HepG2 (cell line): ENCODE results near the gene BHLHE41. TPM values are rescaled to one million over a fixed set of nuclear protein-coding genes. Genes with fewer than 3 reads are reported as not detected.

Experiments used
- ATAC-seq: fragments of 200-7000 bp; cut with Tn5 transposase; 3 replicates; pipeline ENCODE4 v1.9.1; 2020; ENCODE audit warnings: mild to moderate bottlenecking, moderate library complexity
- BruUV-seq: library from RNA; stranded (reverse); fragments of 400-500 nt; replicated peaks from 2 replicates; lab custom pipeline; 2021; lab: Mats Ljungman, UMichigan
- CTCF ChIA-PET: fragments of 300-600 bp; formaldehyde crosslinking; extraction: SDS; loops from one replicate; lab custom pipeline; 2021; ENCODE audit warnings: low total read pairs, inconsistent platforms, low intra/inter-chr PET ratio; lab: Yijun Ruan, JAX
- POLR2A ChIA-PET: fragments of 350-600 bp; sonication (Branson Sonifier 250); formaldehyde crosslinking; loops from one replicate; lab custom pipeline; 2020; ENCODE audit warnings: antibody characterized with exemption, inconsistent platforms; lab: Yijun Ruan, JAX
- DNase-seq: peaks from one replicate; pipeline ENCODE4 v3.0.0-alpha.2; 2015; ENCODE audit warnings: low spot score
- FAIRE-seq: peaks from 3 replicates; lab custom pipeline; 2011; peaks lifted over from hg19 to GRCh38; lab: Jason Lieb, UNC
- H2AFZ ChIP-seq: one replicate; pipeline ENCODE4 v1.6.1; 2011; ENCODE audit warnings: low read length, inconsistent platforms
- H3K27ac ChIP-seq: fragments of 300-600 bp; 3 replicates; pipeline ENCODE4 v1.8.0; 2011; ENCODE audit warnings: mixed run types, mild to moderate bottlenecking, mixed read lengths, low read length, inconsistent platforms; ENCODE audit not compliant: insufficient read depth; ENCODE audit errors: extremely low read length
- H3K27me3 ChIP-seq, 2 experiments: fragments of 200-600 bp in 1 of 2; 2 replicates in 1 of 2; 3 replicates in 1 of 2; pipeline versions ENCODE4 v1.6.0 to v1.8.0; 2011; ENCODE audit warnings: low read length in 2 of 2, mild to moderate bottlenecking in 2 of 2, moderate library complexity in 2 of 2, inconsistent platforms in 1 of 2; ENCODE audit not compliant: insufficient read depth in 2 of 2, control insufficient read depth in 1 of 2
- H3K36me3 ChIP-seq, 2 experiments: fragments of 200-600 bp in 1 of 2; replicated peaks in 1 of 2; 2 replicates in 1 of 2; 3 replicates in 1 of 2; pipeline versions ENCODE4 v1.5.1 to v1.8.0; 2011; ENCODE audit warnings: low read length in 2 of 2, inconsistent platforms in 1 of 2; ENCODE audit not compliant: insufficient read depth in 2 of 2, control insufficient read depth in 1 of 2
- H3K4me1 ChIP-seq: 2 replicates; pipeline ENCODE4 v1.5.1; 2012; ENCODE audit warnings: low read length, inconsistent platforms; ENCODE audit not compliant: insufficient read depth
- H3K4me2 ChIP-seq: 2 replicates; pipeline ENCODE4 v1.6.0; 2011; ENCODE audit warnings: low read depth, low read length, inconsistent platforms
- H3K4me3 ChIP-seq, 3 experiments: fragments of 200-600 bp in 1 of 3; sonication (generic), shearing (Covaris generic) in 1 of 3; replicated peaks in 1 of 3; 2 replicates each; pipeline ENCODE4 v1.5.1; 2011 to 2016; ENCODE audit warnings: low read length in 3 of 3, inconsistent platforms in 2 of 3, low read depth in 2 of 3, mild to moderate bottlenecking in 2 of 3, control low read depth in 1 of 3, mixed read lengths in 1 of 3; ENCODE audit not compliant: insufficient read depth in 1 of 3
- H3K79me2 ChIP-seq: one replicate; pipeline ENCODE4 v1.6.1; 2011; ENCODE audit warnings: low read length, inconsistent platforms; ENCODE audit not compliant: insufficient read depth
- H3K9ac ChIP-seq: 2 replicates; pipeline ENCODE4 v1.6.0; 2011; ENCODE audit warnings: mild to moderate bottlenecking, low read depth, low read length, inconsistent platforms; ENCODE audit not compliant: insufficient read depth
- H3K9me3 ChIP-seq: 2 replicates; pipeline ENCODE4 v1.5.1; 2012; ENCODE audit warnings: mild to moderate bottlenecking, low read length
- H4K20me1 ChIP-seq: 2 replicates; pipeline ENCODE4 v1.6.0; 2011; ENCODE audit warnings: inconsistent platforms, mild to moderate bottlenecking, low read length, moderate library complexity; ENCODE audit not compliant: insufficient read depth
- CC2D1A ChIP-seq: sonication (generic); formaldehyde crosslinking; IDR thresholded peaks from 2 replicates; pipeline ENCODE4 v1.8.1; 2023; ENCODE audit warnings: mild to moderate bottlenecking, missing genetic modification reagents
- GPN1 ChIP-seq: sonication (generic); formaldehyde crosslinking; IDR thresholded peaks from 2 replicates; pipeline ENCODE4 v1.5.1; 2020; ENCODE audit warnings: missing genetic modification reagents, borderline replicate concordance
- HIVEP1 ChIP-seq: sonication (generic); formaldehyde crosslinking; IDR thresholded peaks from 2 replicates; pipeline ENCODE4 v1.4.0; 2020; ENCODE audit warnings: mild to moderate bottlenecking, missing genetic modification reagents
- MAFF ChIP-seq: IDR thresholded peaks from 2 replicates; pipeline ENCODE4 v1.6.1; 2011; ENCODE audit warnings: low read depth, low read length, improper control_type of control experiment
- MAFK ChIP-seq, 2 experiments: IDR thresholded peaks in 1 of 2; conservative IDR thresholded peaks in 1 of 2; 2 replicates each; pipeline ENCODE4 v1.6.1; 2011; ENCODE audit warnings: improper control_type of control experiment in 2 of 2, low read length in 2 of 2
- PLRG1 ChIP-seq: fragments of 450-650 bp; conservative IDR thresholded peaks from 2 replicates; pipeline ENCODE4 v1.6.1; 2016
- RAD21 ChIP-seq: fragments of 450-650 bp; formaldehyde crosslinking; IDR thresholded peaks from 2 replicates; pipeline ENCODE4 v1.5.0; 2020; ENCODE audit warnings: mild to moderate bottlenecking
- SMC3 ChIP-seq: IDR thresholded peaks from 2 replicates; pipeline ENCODE4 v1.6.1; 2011; ENCODE audit warnings: low read length, improper control_type of control experiment
- SNAPC2 ChIP-seq: sonication (generic); formaldehyde crosslinking; IDR thresholded peaks from 2 replicates; pipeline ENCODE4 v1.8.1; 2022; ENCODE audit warnings: mild to moderate bottlenecking, missing genetic modification reagents
- TEAD3 ChIP-seq: optimal IDR thresholded peaks from 2 replicates; pipeline ENCODE3; 2016; ENCODE audit warnings: borderline replicate concordance
- ZFP36 ChIP-seq: fragments of 150-350 bp; IDR thresholded peaks from 2 replicates; pipeline ENCODE4 v1.6.1; 2018; ENCODE audit warnings: borderline replicate concordance, low read length, low read depth; ENCODE audit not compliant: partially characterized antibody
- ZKSCAN1 ChIP-seq: fragments of 150-350 bp; IDR thresholded peaks from 2 replicates; pipeline ENCODE4 v1.6.1; 2014; ENCODE audit warnings: low read length
- ZNF263 ChIP-seq: sonication (generic); formaldehyde crosslinking; IDR thresholded peaks from 2 replicates; pipeline ENCODE4 v1.4.0; 2020; ENCODE audit warnings: missing genetic modification reagents
- ZNF569 ChIP-seq: sonication (generic); formaldehyde crosslinking; IDR thresholded peaks from 2 replicates; pipeline ENCODE4 v1.5.0; 2020; ENCODE audit warnings: mild to moderate bottlenecking, missing genetic modification reagents, moderate library complexity, borderline replicate concordance
- ZNF629 ChIP-seq: sonication (generic); formaldehyde crosslinking; conservative IDR thresholded peaks from 2 replicates; pipeline ENCODE4 v1.5.0; 2020; ENCODE audit warnings: missing genetic modification reagents
- WGBS: methylation state at CpG from one replicate; pipeline ENCODE4 v1.1.6; 2017; ENCODE audit warnings: low lambda C conversion rate; 5-methylcytosine and 5-hydroxymethylcytosine counted together
- in situ Hi-C: cut with HindIII; loops from 2 replicates; pipeline ENCODE4 v1.10.0; 2017; ENCODE audit warnings: low pct_unique_long_range_greater_than_20kb; ENCODE audit not compliant: extremely low pct_ligation_motif_present
- intact Hi-C: fragments of 100-400 bp; cut with micrococcal nuclease; formaldehyde crosslinking; loops from one replicate; pipeline ENCODE4 v1.10.0; 2022; ENCODE audit not compliant: unreplicated experiment
- polyA plus RNA-seq, 8 experiments: library from polyadenylated mRNA; depleted of rRNA in 3 of 8; stranded (reverse) in 7 of 8; unstranded in 1 of 8; fragments of >200 nt; fragmentation: Illumina TruSeq in 4 of 8; extraction: Trizol in 4 of 8; gene quantifications; 2 replicates each; pipeline versions ENCODE4 v1.2.1 to v1.2.3, GENCODE V29; 2011 to 2016; ENCODE audit warnings: low read depth in 4 of 8, missing spikeins in 1 of 8, mixed read lengths in 1 of 8; ENCODE audit not compliant: insufficient read depth in 1 of 8
- total RNA-seq, 5 experiments: library from RNA; depleted of rRNA; stranded (reverse); fragments of >200 nt; fragmentation: Illumina TruSeq; extraction: Trizol; gene quantifications; 2 replicates each; pipeline ENCODE4 v1.2.3, GENCODE V29; 2016; ENCODE audit warnings: low read depth in 1 of 5
- TF ChIP-seq, protein P1 (sequence below): sonication (generic); formaldehyde crosslinking; IDR thresholded peaks from 2 replicates; pipeline ENCODE4 v1.5.0; 2020; ENCODE audit warnings: mild to moderate bottlenecking, missing genetic modification reagents
- TF ChIP-seq, protein P2 (sequence below): sonication (generic); formaldehyde crosslinking; IDR thresholded peaks from 2 replicates; pipeline ENCODE4 v1.5.0; 2020; ENCODE audit warnings: mild to moderate bottlenecking, missing genetic modification reagents, moderate library complexity
- TF ChIP-seq, protein P3 (sequence below): sonication (generic); formaldehyde crosslinking; IDR thresholded peaks from 2 replicates; pipeline ENCODE4 v1.8.0; 2022; ENCODE audit warnings: mild to moderate bottlenecking, missing genetic modification reagents, moderate library complexity
- TF ChIP-seq, protein P4 (sequence below): sonication (generic); formaldehyde crosslinking; IDR thresholded peaks from 2 replicates; pipeline ENCODE4 v1.8.0; 2022; ENCODE audit warnings: mild to moderate bottlenecking, missing genetic modification reagents, moderate library complexity

BHLHE41 gene
- total and polyA plus RNA-seq, 2 of the 13 experiments (the other 11 are each of a cell fraction or from before 2014, with no cell fraction given) = 0.03 TPM; not detected in 1

DNA sequence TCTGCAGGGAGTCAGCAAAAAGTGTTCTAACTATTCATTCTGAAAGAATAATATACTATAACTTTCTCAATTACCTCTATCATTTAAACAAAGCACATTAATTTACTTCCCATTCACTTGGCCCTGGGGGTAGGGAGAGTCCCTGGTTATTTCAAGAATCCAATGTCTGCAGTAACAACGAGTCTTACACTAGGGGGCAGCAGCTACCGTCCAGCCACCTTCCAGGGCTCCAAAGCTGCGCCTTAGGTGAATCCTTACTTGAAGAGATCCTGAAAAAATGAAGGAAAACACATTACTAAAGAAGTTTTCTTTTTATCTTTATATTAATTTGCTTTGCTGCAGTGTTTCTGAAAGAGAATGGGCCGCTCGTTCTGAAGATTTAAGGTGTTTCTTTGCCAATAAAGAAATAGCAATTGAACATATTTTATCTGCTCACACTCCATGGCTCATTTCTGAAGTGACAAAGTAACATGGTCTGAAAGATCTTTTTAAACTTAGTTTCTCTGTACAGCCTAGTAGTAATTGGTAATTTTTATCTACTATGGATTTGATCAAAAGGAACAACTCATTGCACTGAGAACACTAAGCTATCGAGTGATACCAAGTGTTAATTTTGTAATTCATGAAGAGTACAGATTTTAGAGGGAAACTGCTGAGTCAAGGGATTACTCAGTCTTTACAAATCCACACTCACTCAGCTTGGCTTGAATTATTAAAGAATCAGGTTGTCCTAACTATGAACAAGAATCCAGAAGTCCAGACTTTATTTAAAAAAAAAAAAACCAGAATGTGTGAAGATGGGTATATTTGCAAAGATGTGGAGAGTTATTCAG lies 27.6 kb downstream of the BHLHE41 start:
- BruUV-seq = no TSS peak
- CTCF ChIA-PET = interaction anchor here (1.5 kb wide), 1 partner anchor 337 kb away, joined by 3 read pairs; no protein-coding TSS in a partner anchor
- WGBS = 4% methylated on average over 6 of the region's 6 CpGs
- in situ Hi-C loops = no loop called here
- no peaks in the 10 kb centered on the region for H3K9me3 ChIP-seq
- peak; percentile 81 for FAIRE-seq
- H3K4me3 ChIP-seq = no peak overlapping the region
- ATAC-seq = peak; percentile 93
- no peak overlapping the region for H3K4me2 ChIP-seq
- intact Hi-C loops = loop anchor here (2.0 to 5.0 kb wide), 4 partner anchors 175 to 554 kb away; no protein-coding TSS in a partner anchor
- H3K79me2 ChIP-seq = no peaks in the 10 kb centered on the region
- DNase-seq = peak; percentile 49
- POLR2A ChIA-PET = no interaction called here
- H3K27me3 ChIP-seq = no peaks in the 10 kb centered on the region; a peak in 1 of 5 replicates
- H3K27ac ChIP-seq = no peak overlapping the region
- H3K4me1 ChIP-seq = peaks cover 11% of the 10 kb centered on the region
- H3K9ac ChIP-seq = no peak overlapping the region
- H4K20me1 ChIP-seq = no peaks in the 10 kb centered on the region
- H3K36me3 ChIP-seq = no peaks in the 10 kb centered on the region
- H2AFZ ChIP-seq = no peak overlapping the region
- TF ChIP-seq, protein P1, sequence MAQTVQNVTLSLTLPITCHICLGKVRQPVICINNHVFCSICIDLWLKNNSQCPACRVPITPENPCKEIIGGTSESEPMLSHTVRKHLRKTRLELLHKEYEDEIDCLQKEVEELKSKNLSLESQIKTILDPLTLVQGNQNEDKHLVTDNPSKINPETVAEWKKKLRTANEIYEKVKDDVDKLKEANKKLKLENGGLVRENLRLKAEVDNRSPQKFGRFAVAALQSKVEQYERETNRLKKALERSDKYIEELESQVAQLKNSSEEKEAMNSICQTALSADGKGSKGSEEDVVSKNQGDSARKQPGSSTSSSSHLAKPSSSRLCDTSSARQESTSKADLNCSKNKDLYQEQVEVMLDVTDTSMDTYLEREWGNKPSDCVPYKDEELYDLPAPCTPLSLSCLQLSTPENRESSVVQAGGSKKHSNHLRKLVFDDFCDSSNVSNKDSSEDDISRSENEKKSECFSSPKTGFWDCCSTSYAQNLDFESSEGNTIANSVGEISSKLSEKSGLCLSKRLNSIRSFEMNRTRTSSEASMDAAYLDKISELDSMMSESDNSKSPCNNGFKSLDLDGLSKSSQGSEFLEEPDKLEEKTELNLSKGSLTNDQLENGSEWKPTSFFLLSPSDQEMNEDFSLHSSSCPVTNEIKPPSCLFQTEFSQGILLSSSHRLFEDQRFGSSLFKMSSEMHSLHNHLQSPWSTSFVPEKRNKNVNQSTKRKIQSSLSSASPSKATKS (CRISPR knock-in tag) = no peak
- TF ChIP-seq MAFK (conservative IDR thresholded peaks at IDR 0.05 in 1 of 2, IDR thresholded peaks at IDR 0.05 in 1 of 2; ENCODE audit: low read length in 2 of 2) (peak; percentile 70 to 85), PLRG1 (no peak), GPN1 (CRISPR knock-in tag) (no peak), ZKSCAN1 (no peak), ZNF569 (CRISPR knock-in tag) (no peak), SNAPC2 (CRISPR knock-in tag) (no peak), ZNF263 (CRISPR knock-in tag) (no peak), RAD21 (CRISPR knock-in tag) (peak; percentile 59; the same call in 1 of the 2 replicates), MAFF (peak; percentile 68), TEAD3 (CRISPR knock-in tag) (peak; percentile 37), ZNF629 (CRISPR knock-in tag) (no peak), ZFP36 (peak; percentile 23), HIVEP1 (CRISPR knock-in tag) (no peak), SMC3 (peak; percentile 79), CC2D1A (CRISPR knock-in tag) (no peak)
- TF ChIP-seq, protein P2, sequence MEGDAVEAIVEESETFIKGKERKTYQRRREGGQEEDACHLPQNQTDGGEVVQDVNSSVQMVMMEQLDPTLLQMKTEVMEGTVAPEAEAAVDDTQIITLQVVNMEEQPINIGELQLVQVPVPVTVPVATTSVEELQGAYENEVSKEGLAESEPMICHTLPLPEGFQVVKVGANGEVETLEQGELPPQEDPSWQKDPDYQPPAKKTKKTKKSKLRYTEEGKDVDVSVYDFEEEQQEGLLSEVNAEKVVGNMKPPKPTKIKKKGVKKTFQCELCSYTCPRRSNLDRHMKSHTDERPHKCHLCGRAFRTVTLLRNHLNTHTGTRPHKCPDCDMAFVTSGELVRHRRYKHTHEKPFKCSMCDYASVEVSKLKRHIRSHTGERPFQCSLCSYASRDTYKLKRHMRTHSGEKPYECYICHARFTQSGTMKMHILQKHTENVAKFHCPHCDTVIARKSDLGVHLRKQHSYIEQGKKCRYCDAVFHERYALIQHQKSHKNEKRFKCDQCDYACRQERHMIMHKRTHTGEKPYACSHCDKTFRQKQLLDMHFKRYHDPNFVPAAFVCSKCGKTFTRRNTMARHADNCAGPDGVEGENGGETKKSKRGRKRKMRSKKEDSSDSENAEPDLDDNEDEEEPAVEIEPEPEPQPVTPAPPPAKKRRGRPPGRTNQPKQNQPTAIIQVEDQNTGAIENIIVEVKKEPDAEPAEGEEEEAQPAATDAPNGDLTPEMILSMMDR (CRISPR knock-in tag) = peak; percentile 83
- TF ChIP-seq, protein P3, sequence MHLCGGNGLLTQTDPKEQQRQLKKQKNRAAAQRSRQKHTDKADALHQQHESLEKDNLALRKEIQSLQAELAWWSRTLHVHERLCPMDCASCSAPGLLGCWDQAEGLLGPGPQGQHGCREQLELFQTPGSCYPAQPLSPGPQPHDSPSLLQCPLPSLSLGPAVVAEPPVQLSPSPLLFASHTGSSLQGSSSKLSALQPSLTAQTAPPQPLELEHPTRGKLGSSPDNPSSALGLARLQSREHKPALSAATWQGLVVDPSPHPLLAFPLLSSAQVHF (CRISPR knock-in tag) = no peak
- TF ChIP-seq, protein P4, sequence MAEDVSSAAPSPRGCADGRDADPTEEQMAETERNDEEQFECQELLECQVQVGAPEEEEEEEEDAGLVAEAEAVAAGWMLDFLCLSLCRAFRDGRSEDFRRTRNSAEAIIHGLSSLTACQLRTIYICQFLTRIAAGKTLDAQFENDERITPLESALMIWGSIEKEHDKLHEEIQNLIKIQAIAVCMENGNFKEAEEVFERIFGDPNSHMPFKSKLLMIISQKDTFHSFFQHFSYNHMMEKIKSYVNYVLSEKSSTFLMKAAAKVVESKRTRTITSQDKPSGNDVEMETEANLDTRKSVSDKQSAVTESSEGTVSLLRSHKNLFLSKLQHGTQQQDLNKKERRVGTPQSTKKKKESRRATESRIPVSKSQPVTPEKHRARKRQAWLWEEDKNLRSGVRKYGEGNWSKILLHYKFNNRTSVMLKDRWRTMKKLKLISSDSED (CRISPR knock-in tag) = no peak
